Measurements from ENCODE around the gene CYP2C18.
"Not testable (repeated sequence)": the region's sequence is repeated elsewhere in the genome, so short reads cannot be mapped to it uniquely, and the experiment has no call there.

CYP2C18 gene

DNA sequence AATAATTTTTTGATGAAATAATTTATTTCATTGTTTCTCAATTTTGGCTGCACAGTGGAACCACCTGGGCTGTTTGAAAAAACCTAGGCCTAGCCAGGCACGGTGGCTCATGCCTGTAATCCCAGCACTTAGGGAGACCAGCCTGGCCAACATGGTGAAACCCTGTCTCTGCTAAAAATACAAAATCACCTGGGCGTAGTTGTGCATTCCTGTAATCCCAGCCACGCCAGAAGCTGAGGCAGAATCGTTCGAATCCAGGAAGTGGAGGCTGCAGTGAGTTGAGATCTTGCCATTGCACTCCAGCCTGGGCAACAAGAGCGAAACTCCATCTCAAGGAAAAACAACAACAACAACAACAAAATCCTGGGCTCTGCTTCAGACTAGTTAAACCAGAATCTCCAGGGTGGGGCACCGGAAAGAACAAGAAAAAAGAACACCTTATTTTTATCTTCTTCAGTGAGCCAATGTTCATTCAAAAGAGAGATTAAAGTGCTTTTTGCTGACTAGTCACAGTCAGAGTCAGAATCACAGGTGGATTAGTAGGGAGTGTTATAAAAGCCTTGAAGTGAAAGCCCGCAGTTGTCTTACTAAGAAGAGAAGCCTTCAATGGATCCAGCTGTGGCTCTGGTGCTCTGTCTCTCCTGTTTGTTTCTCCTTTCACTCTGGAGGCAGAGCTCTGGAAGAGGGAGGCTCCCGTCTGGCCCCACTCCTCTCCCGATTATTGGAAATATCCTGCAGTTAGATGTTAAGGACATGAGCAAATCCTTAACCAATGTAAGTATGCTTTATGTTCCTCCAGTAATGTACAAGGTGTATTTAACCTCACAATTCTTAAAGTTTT is at the start of gene CYP2C18:
TSS of gene CYP2C18 (plus strand) at position 516 of the 841 bp plus-strand sequence. CDS start at position 607, 91 bp downstream.
- no peak for DNase-seq

- DNase-seq, result not testable (repeated sequence)
These were observed 45.4 kb upstream of the CYP2C18 start for GRCh38 chr10:94638097-94638496.

GRCh38 chr10:94639902-94640301 is 43.6 kb upstream of the CYP2C18 start:
- no peak for DNase-seq

DNA sequence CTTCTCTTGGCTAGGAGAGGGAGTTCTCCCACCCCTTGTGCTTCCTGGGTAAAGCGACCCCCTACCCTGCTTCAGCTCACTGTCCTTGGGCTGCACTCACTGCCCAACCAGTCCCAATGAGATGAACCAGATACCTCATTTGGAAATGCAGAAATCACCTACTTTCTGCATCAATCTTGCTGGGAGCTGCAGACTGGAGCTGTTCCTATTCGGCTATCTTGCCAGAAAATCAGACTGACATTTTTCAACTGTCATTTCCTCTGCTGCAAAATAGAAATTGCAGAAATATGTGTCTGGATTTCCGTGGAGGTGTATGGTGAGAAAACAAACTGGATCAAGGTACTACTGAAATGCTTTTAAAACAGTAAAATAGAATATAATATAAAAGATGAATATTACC is 43.0 kb upstream of the CYP2C18 start:
- no peak for DNase-seq

GRCh38 chr10:94641480-94641879 is 42.0 kb upstream of the CYP2C18 start:
- no peak for DNase-seq

GRCh38 chr10:94644352-94644751 is 39.2 kb upstream of the CYP2C18 start:
- no peak for DNase-seq

GRCh38 chr10:94645285-94645684 is 38.2 kb upstream of the CYP2C18 start:
- no peak for DNase-seq

DNA sequence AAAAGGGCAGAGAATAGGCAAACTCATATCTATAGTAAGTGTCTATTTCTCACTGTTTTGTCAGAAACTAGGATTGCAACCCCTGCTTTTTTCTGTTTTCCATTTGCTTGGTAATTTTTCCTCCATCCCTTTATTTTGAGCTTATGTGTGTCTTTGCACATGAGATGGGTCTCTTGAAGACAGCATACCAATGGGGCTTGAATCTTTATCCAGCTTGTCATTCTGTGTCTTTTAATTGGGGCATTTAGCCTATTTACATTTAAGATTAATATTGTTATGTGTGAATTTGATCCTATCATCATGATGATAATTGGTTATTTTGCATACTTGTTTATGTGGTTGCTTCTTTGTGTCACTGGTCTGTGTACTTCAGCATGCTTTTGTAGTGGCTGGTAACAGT is 28.3 kb upstream of the CYP2C18 start:
- not testable (repeated sequence) for DNase-seq

DNA sequence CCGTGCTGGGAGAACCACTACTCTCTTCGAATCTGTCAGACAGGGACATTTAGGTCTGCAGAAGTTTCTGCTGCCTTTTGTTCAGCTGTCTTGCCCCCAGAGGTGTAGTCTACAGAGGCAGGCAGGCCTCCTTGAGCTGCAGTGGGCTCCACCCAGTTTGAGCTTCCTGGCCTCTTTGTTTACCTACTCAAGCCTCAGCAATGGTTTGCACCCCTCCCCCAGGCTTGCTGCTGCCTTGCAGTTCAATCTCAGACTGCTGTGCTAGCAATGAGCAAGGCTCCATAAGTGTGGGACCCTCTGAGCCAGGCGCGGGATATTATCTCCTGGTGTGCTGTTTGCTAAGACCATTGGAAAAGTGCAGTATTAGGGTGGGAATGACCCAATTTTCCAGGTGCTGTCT is 20.5 kb upstream of the CYP2C18 start:
- DNase-seq, result not testable (repeated sequence)

DNA sequence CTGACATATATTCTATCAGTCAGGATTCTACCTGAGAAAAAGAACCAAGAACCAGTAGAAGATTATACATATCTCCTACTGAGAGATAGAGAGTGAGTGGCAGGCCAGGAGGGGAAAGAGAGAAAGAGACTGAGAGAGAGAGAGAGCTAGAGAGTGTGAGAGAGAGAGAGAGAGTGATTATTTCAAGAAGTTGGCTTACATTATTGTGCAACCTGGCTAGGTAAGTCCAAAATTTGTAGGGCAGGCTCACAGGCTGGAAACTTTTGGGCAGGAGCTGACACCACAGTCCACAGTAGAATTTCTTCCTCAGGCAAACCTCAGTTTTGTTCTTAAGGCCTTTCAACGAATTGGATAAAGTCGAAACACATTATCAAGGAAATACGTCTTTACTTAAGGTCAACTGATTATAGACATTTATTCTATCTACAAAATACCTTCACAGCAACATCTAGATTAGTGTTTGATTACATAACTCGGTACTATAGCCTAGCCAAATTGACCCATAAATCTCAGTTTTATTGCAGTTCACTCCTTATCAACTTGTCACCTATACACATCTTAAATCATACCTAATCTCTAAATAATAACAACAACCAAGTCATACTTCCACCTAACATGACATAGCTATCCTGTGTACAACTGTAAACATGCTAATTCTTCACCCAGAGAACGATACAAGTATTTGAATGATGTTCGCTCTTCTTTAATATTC is 17.0 kb upstream of the CYP2C18 start:
- DNase-seq, result no peak

DNA sequence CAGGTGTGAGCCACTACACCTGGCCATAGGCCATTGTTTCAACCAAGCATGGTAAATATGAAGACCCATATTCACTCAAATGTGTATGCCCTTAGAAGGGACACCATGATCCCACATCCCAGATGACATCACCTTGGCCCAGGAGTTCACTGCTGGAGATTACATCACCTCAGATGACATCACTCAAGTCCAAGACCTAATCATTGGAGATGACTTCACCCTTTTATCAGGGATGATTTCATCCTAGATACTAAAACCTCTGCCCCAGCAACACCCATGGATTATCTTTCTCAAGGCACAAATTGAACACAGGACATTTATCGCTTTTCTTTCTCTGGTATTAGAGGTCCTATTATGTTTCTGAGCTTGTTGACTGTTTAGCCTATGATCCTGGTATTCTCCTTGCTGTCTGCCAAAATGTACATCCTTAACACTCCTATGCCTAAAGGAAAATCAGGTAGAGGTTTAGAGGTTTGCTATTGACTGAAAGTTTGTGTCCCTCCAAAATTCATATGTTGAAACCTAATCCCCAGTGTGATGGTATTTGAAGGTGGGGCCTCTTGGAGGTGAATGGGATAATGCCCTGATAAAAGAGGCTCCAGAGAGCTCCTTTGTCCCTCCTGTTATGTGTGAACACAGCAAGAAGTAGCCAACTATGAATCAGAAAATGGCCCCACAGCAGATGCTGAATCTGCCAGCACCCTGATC is 9.8 kb upstream of the CYP2C18 start:
- DNase-seq, result no peak

- DNase-seq, result no peak
These were observed 7.0 kb upstream of the CYP2C18 start for GRCh38 chr10:94676496-94676895.

GRCh38 chr10:94677691-94678090 is 5.8 kb upstream of the CYP2C18 start:
- no peak for DNase-seq

DNA sequence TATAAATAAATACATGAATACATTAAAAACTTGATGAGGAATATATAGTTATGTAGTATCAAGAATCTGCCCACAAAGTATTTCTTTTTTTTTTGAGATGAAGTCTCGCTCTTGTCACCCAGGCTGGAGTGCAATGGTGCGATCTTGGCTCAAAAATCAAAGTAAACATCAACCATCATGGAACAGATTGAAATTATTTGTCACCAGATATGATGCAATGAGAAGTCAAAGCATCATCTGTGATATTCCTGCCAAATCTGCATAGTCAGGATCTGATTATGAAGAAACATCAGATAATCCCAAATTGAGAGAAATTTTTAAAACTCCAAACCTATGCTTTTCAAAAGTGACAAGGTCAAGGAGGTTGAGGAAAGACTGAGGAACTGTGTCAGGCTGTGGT is 5.1 kb upstream of the CYP2C18 start:
- no peak for DNase-seq

DNA sequence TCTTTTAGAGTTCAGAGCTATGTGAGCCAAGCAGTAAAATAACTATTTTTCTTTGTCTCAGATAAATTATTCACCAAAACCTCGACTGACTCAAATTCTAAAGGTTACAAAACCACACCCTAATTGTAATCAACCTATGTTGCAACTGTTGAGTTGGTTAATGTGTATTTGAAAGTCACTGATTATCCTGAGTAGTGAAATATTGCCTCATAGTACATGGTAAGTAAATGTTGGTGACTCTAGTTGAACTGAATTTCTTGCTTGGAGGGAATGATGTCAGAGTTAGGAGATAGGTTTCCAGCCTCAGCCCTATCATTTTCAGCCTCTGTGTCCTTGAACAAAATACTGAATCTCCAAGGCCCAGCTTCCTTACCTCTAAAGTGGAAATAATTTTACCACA is 3.0 kb upstream of the CYP2C18 start:
- no peak for DNase-seq

DNA sequence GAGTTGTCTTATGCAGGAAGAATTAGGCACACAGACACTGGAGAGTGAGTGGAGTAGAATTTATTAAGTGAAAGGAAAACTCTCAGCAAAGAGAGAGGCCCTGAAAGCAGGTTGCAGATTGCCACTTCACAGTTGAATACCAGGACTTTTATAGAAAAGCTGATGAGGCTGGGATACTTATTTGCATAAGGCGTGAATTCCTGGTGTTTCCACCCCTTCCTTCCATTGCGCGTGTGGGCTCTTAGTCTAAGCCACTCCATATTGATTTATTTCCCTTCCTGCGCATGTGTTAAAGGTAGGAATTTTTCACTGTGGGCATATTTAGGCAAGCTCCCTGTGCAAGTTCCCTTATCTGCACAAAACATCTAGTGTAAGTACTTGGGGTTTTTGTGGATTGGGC is 893 bp upstream of the CYP2C18 start:
- DNase-seq, result not testable (repeated sequence)

DNA sequence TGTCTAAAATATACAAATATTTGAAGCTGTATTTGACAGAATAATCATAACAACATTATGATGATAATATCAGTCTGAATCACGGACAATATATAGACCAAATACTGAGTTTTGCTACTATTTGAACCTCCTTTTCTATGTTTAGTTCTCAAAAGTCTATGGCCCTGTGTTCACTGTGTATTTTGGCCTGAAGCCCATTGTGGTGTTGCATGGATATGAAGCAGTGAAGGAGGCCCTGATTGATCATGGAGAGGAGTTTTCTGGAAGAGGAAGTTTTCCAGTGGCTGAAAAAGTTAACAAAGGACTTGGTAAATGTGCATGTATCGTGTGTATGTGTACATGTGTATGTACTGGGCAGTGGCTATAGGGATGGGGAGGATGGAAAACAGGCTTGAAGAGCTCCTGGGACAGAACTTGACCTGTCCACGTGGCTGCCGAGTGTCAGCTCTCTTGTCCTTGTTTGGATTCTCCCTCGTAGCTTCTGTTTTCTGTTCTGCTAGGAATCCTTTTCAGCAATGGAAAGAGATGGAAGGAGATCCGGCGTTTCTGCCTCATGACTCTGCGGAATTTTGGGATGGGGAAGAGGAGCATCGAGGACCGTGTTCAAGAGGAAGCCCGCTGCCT is 4.2 kb downstream of the CYP2C18 start:
- DNase-seq, result no peak

GRCh38 chr10:94706089-94706488 is 22.6 kb downstream of the CYP2C18 start:
- no peak for DNase-seq

- DNase-seq, result no peak
These were observed 27.0 kb downstream of the CYP2C18 start for GRCh38 chr10:94710578-94710977.

GRCh38 chr10:94725871-94726270 is 42.3 kb downstream of the CYP2C18 start:
- no peak for DNase-seq

DNA sequence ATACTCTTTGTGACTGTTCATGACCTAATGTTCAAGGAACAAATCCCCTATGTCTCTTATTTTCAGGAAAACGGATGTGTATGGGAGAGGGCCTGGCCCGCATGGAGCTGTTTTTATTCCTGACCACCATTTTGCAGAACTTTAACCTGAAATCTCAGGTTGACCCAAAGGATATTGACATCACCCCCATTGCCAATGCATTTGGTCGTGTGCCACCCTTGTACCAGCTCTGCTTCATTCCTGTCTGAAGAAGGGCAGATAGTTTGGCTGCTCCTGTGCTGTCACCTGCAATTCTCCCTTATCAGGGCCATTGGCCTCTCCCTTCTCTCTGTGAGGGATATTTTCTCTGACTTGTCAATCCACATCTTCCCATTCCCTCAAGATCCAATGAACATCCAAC is 51.7 kb downstream of the CYP2C18 start:
- DNase-seq, result no peak

DNA sequence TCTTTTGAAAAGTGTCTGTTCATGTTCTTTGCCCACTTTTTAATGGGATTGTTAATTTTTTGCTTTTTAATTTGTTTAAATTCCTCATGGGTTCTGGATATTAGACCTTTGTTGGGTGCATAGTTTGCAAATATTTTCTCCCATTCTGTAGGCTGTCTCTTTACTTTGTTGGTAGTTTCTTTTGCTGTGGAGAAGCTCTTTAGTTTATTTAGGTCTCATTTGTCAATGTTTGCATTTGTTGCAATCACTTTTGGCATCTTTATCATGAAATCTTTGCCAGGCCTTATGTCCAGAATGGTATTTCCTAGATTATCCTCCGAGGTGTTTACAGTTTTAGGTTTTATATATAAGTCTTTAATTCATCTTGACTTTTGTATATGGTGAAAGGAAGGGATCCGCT is 55.1 kb downstream of the CYP2C18 start:
- no peak for DNase-seq

DNA sequence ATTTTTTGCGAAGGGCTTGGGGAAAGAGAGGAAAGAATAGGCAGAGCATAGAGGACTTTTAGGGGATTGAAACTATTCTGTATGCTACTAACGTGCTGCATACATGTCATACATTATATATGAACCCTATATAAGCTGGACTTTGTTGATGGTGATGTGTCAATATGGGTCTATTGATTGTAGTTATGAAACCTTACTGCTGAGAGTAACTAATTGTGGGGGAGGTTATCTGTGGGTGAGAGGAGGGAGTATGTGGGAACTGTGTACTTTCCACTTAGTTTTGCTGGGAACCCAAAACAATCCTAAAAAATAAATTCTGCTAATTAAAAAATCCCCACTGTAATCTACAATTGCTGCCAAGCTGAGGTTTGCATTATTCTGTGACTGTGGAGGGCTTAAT is 63.6 kb downstream of the CYP2C18 start:
- no peak for DNase-seq
